GM18505 (cell line): ENCODE results near the gene TPCN2.

Source experiments
- ATAC-seq: cut with Tn5 transposase; IDR thresholded peaks from one replicate; pipeline ENCODE4 v1.9.1; 2021; ENCODE audit not compliant: unreplicated experiment
- POLR2A ChIP-seq: IDR thresholded peaks from 4 replicates; pipeline ENCODE4 v1.6.1; 2011; ENCODE audit warnings: borderline replicate concordance; ENCODE audit not compliant: insufficient read depth, insufficient read length; ENCODE audit errors: extremely low read depth

Gene TPCN2

DNA sequence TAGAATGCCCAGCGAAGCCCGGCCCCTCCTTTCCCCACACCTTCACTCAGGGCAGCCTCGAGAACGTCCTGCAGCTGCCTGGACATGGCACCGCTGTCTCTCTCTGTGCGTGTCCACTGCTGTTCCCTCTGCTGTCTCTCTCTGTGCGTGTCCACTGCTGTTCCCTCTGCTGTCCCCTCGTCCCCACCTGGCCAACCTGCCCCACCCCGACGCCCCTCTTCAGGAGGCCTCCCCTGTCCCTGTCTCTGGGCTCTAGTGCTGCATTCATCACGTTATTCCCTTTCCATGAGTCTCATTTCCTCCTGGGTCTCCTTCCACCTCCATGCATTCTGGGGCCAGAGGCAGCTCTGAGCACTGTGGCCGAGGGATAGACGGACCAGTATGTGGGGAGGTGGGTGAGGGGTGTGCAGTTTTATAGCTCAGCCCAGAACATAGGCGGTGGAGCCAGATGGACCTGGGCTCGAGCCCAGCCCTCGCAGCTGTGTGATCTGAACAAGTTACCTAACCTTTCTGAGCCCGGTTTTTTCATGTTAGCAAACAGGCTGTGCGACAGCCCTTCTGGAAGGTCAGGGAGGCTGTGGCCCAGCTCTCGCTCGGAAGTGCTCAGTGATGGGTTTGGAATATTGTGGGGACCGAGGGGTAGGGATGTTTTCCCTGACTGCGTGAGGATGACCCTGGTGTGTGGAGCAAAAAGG is 65.1 kb downstream of the TPCN2 start:
- TF ChIP-seq POLR2A = no peak
- no peak for ATAC-seq

GRCh38 chr11:69114362-69114761 is 65.6 kb downstream of the TPCN2 start:
- TF ChIP-seq POLR2A = no peak
- ATAC-seq = no peak

DNA sequence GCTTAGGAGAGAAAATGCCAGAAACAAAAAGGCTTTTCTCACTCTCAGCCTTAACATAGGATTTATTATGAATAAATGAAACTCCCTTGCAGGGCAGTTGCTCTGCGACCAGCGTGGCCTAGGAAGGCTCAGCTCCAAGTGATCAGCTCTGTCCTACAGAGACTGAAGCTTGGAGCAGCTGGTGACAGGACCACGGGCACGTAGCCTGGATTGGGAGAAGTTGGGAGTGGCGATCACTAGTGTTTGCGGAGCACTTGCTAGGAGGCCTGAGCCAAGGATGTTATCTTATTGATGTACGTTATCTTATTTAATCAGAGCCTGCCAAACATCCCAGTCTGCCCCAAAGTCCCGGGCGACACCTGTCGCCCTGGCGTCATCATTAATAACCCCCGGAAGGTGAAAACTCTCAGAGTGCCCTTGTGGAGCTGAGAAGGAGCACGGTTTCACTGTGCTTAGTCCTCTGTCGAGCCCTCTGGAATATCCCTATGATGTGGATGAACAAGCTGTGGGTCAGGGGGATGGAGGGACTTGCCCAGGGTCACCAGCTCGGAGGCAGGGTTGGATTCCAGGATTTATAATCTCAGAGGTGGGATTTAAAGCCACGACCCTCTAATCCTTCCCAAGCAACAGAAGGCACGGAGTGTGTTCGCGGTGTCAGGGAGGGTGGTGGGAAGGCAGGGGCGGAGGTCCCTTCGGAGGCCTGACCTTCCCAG is 66.2 kb downstream of the TPCN2 start:
- ATAC-seq = no peak
- TF ChIP-seq POLR2A = no peak

DNA sequence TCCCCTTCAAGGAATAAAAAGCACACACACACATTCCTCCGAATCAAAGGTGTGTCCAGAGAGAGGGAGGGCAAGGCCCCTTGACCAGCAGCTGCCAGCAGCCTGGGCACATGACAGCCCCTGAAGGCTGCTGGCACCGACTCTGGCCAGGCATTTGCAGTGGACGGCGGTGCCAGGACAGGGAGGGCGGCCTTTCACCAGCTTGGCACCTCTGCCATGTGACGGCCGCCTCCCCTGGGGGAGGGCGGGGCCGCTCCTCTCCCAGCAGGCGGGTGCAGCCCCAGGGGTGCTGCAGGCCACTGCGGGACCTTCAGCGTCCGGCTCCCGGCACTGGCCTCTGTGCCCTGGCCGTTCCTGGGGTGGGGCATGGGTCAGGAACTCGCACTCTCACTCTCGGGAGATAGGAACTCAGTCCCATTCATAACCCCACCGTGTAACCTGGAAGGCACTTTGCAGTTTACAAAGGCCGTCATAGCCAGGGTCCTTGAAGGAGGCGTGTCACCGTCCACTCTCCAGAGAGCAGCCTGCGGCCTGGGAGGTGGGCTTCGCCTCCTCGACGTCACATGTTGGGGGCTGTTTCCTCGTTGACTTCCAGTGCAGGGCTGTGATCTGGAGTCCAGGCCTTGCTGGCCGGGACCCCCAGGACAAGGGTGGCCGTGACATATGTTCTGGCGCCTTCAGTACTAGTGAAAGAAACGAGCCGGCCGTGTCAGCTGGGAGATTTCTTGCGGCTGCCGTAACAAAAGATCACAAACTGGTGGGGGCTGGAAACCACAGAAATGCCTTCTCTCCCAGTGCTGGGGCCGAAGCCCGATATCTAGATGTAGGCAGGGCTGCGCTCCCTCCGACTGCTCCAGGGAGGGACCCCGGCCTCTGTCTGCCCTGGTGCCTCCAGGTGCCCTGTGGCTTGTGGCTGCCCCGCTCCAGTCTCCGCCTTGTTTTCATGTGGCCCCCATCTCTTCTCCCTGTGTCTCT is 67.1 kb downstream of the TPCN2 start:
- TF ChIP-seq POLR2A = no peak
- no peak for ATAC-seq

GRCh38 chr11:69116671-69117070 is 67.9 kb downstream of the TPCN2 start:
- no peak for ATAC-seq
- TF ChIP-seq POLR2A = no peak

- no peak for TF ChIP-seq POLR2A
- ATAC-seq = no peak
Observed at GRCh38 chr11:69119190-69119589, 70.5 kb downstream of the TPCN2 start.

DNA sequence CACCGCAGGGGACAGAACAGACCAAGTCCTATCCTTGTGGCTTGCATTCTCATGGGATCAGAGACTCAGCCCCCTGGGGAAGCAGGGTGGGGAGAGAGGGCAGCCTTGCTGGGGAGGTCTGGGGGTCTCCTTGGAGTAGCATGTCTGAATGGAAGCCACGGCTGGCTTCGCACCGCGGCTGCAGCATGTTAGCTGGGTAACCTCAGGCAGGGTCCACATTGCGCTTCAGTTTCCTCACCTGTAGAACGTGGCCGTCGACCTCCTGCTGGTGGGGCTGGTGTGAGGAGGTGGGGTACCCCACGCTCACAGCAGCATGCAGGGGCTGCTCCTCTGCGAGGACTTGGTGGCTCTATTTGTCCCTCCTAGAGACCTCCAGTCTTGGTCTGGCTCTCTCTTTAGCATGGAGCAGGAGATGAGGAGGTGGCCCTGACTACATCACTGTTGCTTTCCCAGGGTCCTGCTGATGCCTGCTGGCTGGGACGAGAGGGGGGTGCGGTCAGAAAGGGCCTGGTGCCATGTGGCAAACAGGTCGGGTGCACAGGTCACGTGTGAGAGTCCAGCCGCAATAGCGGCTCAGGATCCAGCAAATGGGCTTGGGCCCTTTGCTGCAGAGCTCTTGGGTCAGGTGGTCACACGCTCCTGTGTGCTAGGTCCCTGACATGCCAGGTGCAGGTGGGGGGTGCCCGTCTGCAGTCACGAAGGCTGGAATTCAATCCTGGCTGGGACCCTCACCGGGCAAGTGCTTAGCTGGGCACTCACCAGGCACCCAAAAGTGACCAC is 71.6 kb downstream of the TPCN2 start:
- no peak for ATAC-seq

DNA sequence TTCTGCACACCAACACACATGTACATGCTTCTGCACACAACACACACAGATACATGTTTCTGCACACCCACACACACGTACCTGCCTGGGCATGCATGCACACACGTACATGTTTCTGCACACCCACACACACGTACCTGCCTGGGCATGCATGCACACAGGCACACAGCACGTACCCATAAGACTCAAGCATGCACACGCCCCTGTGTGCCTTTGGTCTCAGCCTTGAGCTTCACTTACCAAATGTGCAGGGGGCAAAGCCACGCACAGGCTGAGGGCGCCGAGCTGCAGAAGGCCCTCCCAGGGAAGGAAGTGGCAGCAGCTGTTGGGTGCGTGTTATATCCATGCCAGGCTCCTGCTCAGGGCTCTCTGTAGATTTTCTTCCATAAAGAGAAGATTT is 72.3 kb downstream of the TPCN2 start:
- no peak for ATAC-seq
- TF ChIP-seq POLR2A = no peak

More for the DNA sequence above, 71.6 kb downstream of the TPCN2 start:
- no peak for TF ChIP-seq POLR2A

DNA sequence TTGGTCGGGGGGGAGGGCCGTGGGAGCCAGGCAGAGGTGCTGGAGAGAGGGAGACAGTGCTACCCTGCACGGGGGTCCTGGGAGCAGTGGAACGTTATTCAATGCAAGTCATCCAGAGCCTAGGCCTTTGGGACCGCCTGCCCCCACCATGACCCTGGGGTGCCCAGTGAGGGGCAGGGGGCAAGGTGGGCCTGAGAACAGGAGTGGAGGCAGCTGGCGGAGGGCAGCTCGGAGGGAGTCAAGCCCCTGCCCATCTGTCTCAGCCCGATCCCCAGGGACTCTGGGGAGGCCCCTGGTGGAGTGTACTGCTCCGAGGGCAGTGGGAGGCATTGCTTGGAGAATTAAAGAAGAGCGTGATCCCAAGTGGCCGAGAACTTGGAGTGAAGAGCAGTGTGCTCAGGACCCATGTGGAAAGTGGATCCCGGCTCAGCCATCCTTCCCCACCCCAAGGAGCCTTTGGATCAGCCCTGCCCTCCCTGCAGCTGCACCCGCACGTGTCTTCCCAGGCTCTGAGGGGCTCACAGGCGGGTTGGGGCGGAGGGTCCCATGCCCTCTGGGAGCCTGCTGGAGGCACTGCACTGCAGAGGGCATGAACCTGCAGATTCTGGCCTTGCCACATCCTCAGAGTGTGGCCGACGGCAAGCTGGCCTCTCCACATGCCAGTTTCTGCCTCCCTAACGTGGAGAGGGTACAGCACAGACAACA is 73.0 kb downstream of the TPCN2 start:
- no peak for TF ChIP-seq POLR2A
- ATAC-seq = no peak

- no peak for ATAC-seq
- TF ChIP-seq POLR2A = no peak
Observed at GRCh38 chr11:69122326-69122629, 73.5 kb downstream of the TPCN2 start.

- no peak for ATAC-seq
- no peak for TF ChIP-seq POLR2A
Observed at GRCh38 chr11:69122630-69123431, 74.1 kb downstream of the TPCN2 start.

DNA sequence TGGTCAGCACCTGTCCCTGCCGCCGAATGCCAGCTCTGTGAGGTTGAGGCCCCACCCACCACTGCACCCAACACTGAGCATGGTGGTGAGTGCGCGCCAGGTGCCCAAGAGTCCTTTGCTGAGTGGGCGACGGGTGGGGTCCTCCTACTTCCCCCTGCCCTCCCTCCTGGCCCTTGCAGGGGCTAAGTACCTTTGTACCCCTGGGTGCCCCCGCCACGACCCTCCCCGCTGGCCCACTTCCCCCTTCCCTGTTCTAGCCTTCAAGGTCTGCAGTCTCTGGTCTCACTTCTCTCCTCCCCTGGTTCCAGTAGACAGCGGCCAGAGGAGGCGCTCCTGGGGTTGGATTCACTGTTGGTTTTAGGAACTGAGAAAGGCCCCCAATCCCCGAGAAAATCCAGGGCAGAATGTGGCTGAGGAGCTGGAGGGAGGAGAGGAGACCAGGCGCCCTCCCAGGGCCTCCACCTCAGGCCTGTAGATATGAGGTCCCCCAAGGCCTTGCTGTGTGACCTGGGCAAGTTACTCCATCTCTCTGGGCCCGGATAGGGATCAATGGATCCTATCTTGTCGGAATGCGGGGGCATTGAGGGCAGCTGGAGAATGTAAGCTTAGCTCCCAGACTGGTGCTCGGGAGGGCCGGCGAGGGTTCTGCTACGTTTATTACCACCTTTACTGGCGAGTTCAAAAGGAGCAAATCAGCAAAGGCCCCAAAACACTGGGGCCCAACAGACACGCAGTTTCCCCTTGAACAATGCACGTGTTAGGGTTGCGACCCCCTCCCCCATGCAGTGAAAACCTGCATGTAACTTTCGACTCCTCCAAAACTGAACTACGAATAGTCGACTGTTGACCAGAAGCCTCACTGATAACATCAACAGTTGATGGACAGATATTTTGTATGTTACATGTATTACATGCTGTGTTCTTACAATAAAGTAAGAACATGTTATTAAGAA is 75.1 kb downstream of the TPCN2 start:
- ATAC-seq = no peak
- no peak for TF ChIP-seq POLR2A
